Measurements from ENCODE around the gene KRT40.

DNA sequence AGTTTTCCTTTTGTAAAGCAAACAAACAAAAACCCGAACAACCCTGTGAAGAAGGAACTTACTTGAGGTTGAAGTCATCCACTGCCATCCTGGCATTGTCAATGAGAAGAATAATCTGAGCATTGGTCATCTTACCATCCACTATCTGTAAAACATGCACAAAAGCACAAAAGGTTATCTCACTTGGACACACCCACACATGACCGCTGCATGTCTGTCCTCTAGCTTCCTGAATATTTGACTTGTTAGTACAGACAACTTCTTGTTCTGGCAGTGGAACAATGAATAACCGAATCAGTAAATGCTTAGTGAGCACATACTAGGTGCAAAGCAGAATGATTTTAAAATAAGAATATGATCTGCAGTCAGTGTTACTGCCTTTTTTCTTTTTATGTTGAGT lies 52.8 kb downstream of the KRT40 start:
- TF ChIP-seq, protein P1, sequence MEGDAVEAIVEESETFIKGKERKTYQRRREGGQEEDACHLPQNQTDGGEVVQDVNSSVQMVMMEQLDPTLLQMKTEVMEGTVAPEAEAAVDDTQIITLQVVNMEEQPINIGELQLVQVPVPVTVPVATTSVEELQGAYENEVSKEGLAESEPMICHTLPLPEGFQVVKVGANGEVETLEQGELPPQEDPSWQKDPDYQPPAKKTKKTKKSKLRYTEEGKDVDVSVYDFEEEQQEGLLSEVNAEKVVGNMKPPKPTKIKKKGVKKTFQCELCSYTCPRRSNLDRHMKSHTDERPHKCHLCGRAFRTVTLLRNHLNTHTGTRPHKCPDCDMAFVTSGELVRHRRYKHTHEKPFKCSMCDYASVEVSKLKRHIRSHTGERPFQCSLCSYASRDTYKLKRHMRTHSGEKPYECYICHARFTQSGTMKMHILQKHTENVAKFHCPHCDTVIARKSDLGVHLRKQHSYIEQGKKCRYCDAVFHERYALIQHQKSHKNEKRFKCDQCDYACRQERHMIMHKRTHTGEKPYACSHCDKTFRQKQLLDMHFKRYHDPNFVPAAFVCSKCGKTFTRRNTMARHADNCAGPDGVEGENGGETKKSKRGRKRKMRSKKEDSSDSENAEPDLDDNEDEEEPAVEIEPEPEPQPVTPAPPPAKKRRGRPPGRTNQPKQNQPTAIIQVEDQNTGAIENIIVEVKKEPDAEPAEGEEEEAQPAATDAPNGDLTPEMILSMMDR (IDR thresholded peaks at IDR 0.05) = no peak
- TF ChIP-seq POLR2A (IDR thresholded peaks at IDR 0.05) = no peak
